GM19438 (cell line): ENCODE data around the gene NFE2L1.
A peak's percentile ranks its signal among the peaks of the same experiment; 100 is the strongest.
"Not testable (repeated sequence)": the region's sequence is repeated elsewhere in the genome, so short reads cannot be mapped to it uniquely, and the experiment has no call there.

Experiments
- ATAC-seq: cut with Tn5 transposase; IDR thresholded peaks from one replicate; pipeline ENCODE4 v1.9.1; 2021; ENCODE audit warnings: low read depth; ENCODE audit not compliant: unreplicated experiment

Gene NFE2L1, protein sequence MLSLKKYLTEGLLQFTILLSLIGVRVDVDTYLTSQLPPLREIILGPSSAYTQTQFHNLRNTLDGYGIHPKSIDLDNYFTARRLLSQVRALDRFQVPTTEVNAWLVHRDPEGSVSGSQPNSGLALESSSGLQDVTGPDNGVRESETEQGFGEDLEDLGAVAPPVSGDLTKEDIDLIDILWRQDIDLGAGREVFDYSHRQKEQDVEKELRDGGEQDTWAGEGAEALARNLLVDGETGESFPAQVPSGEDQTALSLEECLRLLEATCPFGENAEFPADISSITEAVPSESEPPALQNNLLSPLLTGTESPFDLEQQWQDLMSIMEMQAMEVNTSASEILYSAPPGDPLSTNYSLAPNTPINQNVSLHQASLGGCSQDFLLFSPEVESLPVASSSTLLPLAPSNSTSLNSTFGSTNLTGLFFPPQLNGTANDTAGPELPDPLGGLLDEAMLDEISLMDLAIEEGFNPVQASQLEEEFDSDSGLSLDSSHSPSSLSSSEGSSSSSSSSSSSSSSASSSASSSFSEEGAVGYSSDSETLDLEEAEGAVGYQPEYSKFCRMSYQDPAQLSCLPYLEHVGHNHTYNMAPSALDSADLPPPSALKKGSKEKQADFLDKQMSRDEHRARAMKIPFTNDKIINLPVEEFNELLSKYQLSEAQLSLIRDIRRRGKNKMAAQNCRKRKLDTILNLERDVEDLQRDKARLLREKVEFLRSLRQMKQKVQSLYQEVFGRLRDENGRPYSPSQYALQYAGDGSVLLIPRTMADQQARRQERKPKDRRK

GRCh38 chr17:48047741-48048383 lies at the start of gene NFE2L1:
TSS of gene NFE2L1 (plus strand) at chr17:48048359. CDS start at chr17:48051119, 2,760 bp downstream.
- peak; percentile 81 for ATAC-seq

DNA sequence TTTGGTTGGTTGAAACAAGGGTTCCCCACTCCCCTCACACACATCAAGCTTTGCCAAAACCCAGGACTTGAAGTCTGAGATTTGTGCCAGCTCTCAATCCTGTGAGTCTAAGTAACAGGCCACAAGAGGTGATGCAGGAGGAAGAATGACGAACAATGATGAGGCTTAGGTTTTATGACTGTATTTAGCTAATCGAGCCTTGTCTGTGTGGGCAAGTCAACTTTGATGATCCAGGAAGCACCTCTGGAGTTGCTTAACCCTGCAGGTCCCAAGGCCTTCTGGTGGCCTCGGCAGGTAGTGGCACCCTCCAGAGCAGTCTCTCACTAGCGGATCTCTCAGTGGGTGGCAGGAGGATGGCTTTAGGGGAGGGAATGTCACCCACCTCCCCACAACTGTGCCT lies 48.6 kb upstream of the NFE2L1 start:
- ATAC-seq, result no peak

DNA sequence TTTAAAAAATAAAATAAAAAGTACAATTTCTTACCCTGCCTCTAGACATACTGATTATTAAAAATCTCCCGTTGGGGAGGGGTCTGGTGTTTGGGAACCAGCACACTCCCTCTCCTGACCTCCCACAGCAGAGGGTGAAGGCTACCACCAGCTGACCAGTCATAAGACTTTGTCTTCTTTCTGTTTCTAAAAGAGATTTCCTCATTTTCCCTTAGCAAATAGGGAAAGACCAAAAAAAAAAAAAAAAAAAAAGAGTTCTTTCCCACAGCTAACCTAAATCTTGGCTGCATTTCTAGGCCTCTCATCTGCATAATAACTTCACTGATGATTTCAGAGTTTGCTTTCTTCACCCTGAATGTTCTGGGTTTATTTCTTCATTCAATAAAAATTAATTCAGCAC lies 47.0 kb upstream of the NFE2L1 start:
- ATAC-seq, result no peak

GRCh38 chr17:48001657-48002056 lies 46.5 kb upstream of the NFE2L1 start:
- not testable (repeated sequence) for ATAC-seq

DNA sequence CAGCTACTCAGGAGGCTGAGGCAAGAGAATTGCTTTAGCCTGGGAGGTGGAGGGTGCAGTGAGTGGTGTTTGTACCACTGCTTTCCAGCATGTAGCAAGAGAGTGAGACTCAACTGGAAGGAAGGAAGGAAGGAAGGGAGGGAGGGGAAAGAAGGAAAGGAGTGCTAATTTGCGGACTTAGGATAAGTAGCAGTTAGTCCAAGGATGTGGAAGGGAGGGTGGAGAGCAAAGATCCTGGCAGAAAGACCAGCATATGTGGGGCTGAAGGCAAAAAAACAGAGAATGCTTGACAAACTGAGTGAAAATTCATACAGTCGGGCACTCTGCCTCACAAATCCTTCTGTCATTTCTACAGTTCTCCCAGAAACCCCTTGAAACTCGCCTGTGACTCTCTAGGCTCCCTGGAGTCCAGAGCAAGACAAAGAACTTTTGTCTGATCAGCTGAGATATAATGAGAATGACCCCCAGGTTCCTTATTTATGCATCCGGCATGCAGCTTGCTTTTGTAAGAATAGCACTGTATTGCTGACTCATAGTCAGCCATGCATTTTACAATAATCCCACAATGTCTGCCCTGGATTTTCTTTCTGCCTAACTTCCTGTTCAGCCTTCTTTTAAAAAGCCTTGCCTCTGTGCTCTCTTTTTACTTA lies 45.8 kb upstream of the NFE2L1 start:
- no peak for ATAC-seq

DNA sequence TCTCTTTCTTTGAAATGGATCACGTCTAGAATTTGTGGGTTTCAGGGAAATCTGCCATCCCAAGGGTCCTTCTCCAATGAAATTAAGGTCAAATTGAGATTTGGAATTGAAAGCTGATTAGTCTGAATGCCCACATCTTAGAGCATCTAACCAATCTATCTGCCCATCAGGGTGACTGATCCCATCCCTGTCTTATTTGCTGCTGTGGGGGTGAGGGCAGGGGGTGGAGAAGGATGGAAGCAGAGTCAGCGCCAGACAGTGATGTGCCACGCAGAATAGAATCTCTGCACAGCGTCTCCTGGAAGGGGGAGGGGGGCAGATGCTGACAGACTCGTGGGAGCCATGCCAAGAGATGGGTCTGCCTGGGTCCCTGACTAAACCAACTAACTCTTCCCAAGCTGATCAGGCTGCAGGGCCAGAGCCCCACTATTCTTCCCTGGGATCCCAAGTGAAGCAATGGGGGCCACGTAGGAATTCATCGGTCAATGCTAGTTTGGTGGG lies 45.2 kb upstream of the NFE2L1 start:
- ATAC-seq, result no peak

DNA sequence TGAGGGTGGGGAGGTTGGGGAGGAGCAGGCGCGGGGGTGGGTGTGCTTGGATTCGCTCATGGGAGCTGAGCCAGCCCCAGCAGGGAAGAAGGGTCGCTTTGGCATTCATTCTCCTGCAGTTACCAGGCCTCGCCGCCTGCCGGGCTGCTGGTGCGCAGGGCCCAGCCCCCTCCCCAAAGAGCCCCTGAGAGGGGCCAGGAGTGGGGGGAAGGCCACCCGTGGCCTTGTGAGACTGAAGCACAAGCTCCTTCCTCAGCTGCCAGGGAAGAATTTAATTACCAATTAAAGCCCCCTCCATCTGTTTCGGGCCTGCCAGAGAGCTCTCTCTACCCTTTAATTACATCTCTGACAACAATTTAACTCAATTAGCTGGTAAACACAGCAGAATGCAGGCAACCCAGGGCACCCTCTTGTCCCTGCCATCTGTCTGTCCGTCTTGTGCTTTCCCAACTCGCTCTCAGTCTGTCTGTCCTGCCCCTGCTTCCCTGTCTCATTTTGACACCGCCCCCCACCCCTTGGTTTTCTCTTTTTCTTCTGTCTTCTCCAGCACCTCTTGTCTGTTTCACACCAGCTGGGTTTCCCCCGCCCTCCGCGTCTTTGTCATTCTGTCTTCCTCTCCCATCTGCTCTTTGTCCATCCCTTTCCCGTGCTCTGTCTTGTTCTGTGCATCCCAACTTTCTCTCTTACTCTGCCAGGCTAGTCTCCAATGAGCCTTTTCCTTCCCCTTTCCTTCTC lies 44.6 kb upstream of the NFE2L1 start:
- ATAC-seq, result no peak

- no peak for ATAC-seq
Measured at GRCh38 chr17:48004983-48005382, 43.2 kb upstream of the NFE2L1 start.

DNA sequence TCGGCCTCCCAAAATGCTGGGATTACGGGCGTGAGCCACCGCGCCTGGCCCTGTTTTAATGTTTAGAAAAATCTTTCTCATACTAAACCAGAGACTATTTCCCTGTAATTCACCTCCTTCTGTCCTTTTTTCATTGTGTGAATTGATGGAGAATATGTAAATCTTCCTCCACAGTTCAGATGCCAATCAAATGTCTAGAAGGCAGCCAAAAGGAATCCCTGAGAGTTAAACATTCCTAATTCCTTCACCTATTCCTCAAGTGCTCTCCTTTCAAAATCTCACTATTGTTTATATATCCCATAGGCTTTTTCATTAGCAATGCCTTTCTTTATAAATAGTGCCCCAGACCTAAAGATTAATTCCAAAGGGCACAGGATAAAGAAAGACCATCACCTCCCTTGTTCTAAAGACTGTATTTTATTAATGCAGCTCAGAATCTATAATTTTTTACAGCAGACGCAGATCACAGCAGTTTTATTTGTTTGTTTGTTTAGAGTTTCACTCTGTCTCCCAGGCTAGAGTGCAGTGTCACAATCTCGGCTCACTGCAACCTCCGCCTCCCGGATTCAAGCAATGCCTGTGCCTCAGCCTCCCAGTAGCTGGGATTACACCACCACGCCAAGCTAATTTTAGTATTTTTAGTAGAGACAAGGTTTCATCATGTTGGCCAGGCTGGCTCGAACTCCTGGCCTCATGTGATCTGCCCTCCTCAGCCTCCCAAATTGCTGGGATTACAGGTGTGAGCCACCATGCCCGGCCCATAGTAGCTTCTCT lies 41.0 kb upstream of the NFE2L1 start:
- no peak for ATAC-seq

DNA sequence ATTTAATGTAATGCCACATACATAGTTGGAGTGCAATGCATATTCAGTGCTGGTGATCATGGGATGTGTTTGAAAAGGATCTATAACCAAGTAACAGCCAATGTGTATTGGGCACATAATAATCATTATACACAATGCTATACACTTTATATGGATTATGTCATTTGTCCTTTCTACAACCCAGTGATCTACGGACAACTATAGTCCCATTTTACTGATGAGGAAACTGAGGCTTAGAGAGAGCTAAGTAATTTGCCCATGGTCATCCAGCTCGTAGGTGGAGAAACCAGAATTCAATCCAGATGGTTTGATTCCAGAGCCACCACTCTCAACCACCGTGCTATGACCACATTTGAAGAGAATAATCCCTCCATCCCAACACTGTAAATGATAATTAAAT lies 38.0 kb upstream of the NFE2L1 start:
- ATAC-seq, result no peak

DNA sequence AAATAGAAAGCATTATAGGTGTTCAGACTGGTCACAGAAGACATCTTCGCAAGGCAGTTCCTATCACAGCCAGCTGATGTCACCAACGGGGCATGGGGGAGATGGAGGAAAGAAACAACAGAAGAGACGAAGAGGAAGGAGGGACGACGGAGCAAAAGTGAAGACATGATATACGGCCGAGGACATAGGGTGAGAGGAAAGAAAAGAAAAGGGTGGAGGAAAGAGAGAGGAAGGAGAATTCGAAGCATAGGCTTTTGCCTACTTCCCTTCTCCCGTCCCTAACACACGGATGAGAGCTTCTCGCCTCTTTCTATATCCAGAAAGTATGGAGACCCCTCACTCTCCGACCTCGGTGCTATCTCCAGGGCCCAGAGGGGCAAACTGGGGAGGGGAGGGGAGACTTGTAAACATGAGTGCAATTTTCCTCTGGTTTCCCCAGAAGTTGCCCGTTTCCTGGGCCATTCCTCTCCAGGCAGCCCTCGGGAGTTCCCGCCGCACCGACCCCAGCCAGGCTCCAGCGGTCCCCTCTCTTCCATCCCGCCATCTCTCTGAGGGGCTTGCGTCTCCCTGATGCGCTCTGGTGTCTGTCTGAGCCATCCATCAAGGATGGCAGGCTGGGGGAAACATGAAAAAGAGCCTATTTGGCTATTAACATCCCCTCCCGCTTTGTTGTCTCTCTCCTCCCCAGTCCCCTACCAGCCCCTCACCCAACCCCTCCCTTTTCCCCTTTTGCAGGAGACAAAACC lies 36.6 kb upstream of the NFE2L1 start:
- no peak for ATAC-seq

GRCh38 chr17:48012151-48012520 lies 36.0 kb upstream of the NFE2L1 start:
- no peak for ATAC-seq

DNA sequence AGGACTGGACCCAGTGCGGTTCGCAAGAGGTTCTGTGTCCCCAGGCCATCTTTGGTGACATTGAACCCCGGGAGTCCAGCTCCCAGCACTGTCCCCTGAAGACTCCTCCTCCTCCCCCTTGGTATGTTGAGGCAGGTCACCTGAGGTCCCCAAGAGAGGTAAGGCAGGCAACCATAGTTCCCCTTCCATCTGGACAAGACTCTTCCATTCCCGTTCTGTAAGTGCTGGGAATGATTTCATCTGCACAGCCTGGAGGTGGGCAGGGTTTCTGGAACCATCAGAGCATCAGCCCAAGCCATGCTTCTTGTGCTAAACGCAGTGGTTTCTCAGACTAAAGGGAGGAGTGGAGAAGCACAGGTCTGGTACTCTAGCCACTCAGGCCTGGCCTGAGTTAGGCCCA lies 35.5 kb upstream of the NFE2L1 start:
- ATAC-seq, result no peak

GRCh38 chr17:48013876-48014594 lies 34.1 kb upstream of the NFE2L1 start:
- ATAC-seq, result no peak

GRCh38 chr17:48014595-48015111 lies 33.5 kb upstream of the NFE2L1 start:
- ATAC-seq, result no peak

GRCh38 chr17:48016112-48016511 lies 32.0 kb upstream of the NFE2L1 start:
- ATAC-seq, result no peak

DNA sequence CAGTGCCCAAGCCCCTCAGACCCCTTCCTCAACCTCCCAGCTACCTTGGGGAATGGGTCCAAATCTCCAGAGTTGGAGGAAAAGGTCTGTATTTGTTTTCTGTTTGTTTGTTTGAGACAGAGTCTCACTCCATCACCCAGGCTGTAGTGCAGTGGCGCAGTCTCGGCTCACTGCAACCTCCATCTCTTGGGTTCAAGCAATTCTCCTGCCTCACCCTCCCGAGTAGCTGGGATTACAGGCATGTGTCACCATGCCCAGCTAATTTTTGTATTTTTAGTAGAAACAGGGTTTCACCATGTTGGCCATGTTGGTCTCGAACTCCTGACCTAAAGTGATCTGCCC lies 30.4 kb upstream of the NFE2L1 start:
- ATAC-seq, result not testable (repeated sequence)

DNA sequence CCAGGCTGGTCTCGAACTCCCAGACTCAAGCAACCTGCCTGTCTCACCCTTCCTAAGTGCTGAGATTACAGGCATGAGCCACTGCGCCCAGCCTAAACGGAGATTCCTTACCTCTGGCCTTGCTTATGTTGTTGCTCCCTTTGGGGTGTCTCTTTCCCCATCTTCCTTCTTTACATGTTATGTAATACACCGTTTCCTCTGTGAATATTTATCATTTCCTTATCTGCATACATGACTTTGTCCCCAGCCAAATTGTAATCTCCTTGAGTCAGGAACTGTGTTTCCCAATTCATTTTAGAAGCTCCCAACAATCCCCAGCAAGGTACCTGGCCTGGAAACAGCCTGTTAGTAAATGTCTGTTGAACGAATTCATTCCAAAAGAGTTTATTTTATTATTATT lies 26.2 kb upstream of the NFE2L1 start:
- no peak for ATAC-seq
